ENCODE results near the gene DENND1B. TPM values are rescaled to one million over a fixed set of nuclear protein-coding genes. Genes with fewer than 3 reads are reported as not detected.

The DENND1B gene
- polyA plus RNA-seq, 1 donor (not counting 4 experiments of a cell fraction or from before 2014, with no cell fraction given) = 7.6 TPM

DNA sequence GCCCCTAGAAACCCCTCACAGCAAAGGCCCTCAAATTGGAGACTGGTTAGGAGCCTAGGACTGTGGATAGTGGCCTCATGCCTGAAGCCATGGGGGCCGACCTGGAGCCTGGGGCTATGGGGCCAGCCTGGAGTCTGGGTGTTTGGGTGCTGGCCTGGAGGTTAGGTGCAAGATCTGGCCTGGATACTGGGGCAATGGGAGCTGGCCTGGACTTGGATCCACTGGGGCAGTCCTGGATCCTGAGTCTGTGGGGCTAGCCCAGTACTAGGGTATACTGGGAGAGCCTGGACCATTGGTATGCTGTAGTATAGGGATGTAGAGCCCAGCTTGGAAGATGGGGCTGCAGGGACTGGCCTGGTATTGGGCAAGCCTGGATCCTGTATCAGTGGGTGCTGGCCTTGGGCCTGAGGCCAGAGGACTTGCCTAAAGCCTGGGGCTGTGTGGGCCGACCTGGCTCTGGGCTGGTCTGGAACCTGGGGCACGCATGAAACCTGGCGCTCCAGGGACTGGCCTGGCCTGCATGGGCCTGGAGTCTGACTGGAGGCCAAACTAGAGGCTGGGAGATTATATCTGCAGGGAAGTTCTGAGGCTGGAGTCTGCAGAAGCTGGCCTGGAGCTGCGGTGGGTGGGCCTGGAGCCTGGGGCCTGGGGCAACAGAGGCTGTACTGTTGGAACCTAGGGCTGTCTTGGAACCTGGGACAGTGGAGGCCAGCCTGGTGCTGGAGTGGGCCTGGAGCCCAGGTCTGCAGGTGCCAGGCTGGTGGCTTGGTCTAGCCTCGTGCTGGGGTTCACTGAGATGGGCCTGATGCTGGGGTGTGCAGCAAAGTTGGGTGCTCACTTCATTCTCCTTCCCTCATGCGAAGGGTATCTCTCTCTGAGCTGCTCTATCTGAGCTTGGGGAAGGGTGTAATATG lies 12.6 kb upstream of the DENND1B start:
- peaks cover 35% of the 10 kb centered on the region for H3K4me1 ChIP-seq (ENCODE audit: control insufficient read depth, extremely low read depth, insufficient read depth, low read length)
- H3K27ac ChIP-seq (ENCODE audit: control insufficient read depth, insufficient read depth, low read length) = peak overlapping the region; percentile 60
- no peak for TF ChIP-seq EZH2 (IDR thresholded peaks at IDR 0.05; ENCODE audit: low read length)
- TF ChIP-seq, protein P1, sequence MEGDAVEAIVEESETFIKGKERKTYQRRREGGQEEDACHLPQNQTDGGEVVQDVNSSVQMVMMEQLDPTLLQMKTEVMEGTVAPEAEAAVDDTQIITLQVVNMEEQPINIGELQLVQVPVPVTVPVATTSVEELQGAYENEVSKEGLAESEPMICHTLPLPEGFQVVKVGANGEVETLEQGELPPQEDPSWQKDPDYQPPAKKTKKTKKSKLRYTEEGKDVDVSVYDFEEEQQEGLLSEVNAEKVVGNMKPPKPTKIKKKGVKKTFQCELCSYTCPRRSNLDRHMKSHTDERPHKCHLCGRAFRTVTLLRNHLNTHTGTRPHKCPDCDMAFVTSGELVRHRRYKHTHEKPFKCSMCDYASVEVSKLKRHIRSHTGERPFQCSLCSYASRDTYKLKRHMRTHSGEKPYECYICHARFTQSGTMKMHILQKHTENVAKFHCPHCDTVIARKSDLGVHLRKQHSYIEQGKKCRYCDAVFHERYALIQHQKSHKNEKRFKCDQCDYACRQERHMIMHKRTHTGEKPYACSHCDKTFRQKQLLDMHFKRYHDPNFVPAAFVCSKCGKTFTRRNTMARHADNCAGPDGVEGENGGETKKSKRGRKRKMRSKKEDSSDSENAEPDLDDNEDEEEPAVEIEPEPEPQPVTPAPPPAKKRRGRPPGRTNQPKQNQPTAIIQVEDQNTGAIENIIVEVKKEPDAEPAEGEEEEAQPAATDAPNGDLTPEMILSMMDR (optimal IDR thresholded peaks at IDR 0.05 in 1 of 3, IDR thresholded peaks at IDR 0.05 in 1 of 3, conservative IDR thresholded peaks at IDR 0.05 in 1 of 3; ENCODE audit: extremely low read depth in 1 of 3, insufficient read depth in 2 of 3, low read length in 3 of 3) = no peak
- no peaks in the 10 kb centered on the region for H3K27me3 ChIP-seq (ENCODE audit: control insufficient read depth, extremely low read depth, insufficient read depth, low read length)
- no peak overlapping the region for H2AFZ ChIP-seq (ENCODE audit: control insufficient read depth, low read length)
- no peak overlapping the region for H3K4me3 ChIP-seq (ENCODE audit: control insufficient read depth in 2 of 3, extremely low read depth in 1 of 3, insufficient read depth in 2 of 3, low read depth in 1 of 3, low read length in 3 of 3)
- H4K20me1 ChIP-seq (ENCODE audit: control insufficient read depth, extremely low read depth, insufficient read depth, low read length) = no peaks in the 10 kb centered on the region
- no peaks in the 10 kb centered on the region for H3K79me2 ChIP-seq (ENCODE audit: control insufficient read depth, insufficient read depth, low read length)
- H3K9me1 ChIP-seq (ENCODE audit: control insufficient read depth, extremely low read depth, insufficient read depth, low read length) = no peaks in the 10 kb centered on the region
- DNase-seq (ENCODE audit: low read depth, low spot score) (no peak), FAIRE-seq (no peak)
- no peaks in the 10 kb centered on the region for H3K9me3 ChIP-seq (ENCODE audit: control insufficient read depth, low read depth, low read length)
- H3K36me3 ChIP-seq (ENCODE audit: control insufficient read depth in 2 of 2, extremely low read depth in 1 of 2, insufficient read depth in 2 of 2, low read length in 2 of 2) = no peaks in the 10 kb centered on the region
- dilution Hi-C loops (cut with MboI; ENCODE audit: extremely low pct_ligation_motif_present, low sequenced_read_pairs) = no loop called here
- H3K4me2 ChIP-seq (ENCODE audit: control insufficient read depth, extremely low read depth, insufficient read depth, low read depth, low read length) = peak overlapping the region; percentile 61
- H3K9ac ChIP-seq (ENCODE audit: control insufficient read depth, extremely low read depth, insufficient read depth, low read length) = no peak overlapping the region

DNA sequence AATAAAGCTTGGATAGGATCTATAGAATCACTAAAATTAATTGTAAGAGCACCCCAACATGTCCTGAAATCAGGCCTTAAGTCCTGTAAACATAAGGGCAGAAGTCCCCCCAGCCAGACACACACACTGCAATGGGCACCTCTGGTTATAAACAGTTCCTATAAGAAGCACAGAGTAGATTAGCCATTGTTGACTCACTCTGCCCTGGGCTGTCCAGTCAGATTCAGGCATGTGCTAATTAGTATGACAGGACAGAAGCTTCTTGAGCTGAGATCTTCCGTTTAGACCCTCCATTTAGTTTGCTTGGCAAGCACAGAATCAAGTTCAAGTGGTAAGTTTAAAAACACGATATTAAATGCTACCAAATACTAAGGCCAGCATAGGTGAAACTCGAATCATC lies 11.8 kb upstream of the DENND1B start:
- no peak for TF ChIP-seq EZH2 (IDR thresholded peaks at IDR 0.05; ENCODE audit: low read length)
- Histone ChIP-seq H3K9ac (ENCODE audit: control insufficient read depth, extremely low read depth, insufficient read depth, low read length) (no peak overlapping the region), H3K27me3 (ENCODE audit: control insufficient read depth, extremely low read depth, insufficient read depth, low read length) (no peaks in the 10 kb centered on the region), H3K4me1 (ENCODE audit: control insufficient read depth, extremely low read depth, insufficient read depth, low read length) (peaks cover 44% of the 10 kb centered on the region), H3K79me2 (ENCODE audit: control insufficient read depth, insufficient read depth, low read length) (no peaks in the 10 kb centered on the region), H3K27ac (ENCODE audit: control insufficient read depth, insufficient read depth, low read length) (peak overlapping the region; percentile 60), H3K9me1 (ENCODE audit: control insufficient read depth, extremely low read depth, insufficient read depth, low read length) (no peaks in the 10 kb centered on the region), H3K36me3 (ENCODE audit: control insufficient read depth in 2 of 2, extremely low read depth in 1 of 2, insufficient read depth in 2 of 2, low read length in 2 of 2) (no peaks in the 10 kb centered on the region), H3K4me3 (ENCODE audit: control insufficient read depth in 2 of 3, extremely low read depth in 1 of 3, insufficient read depth in 2 of 3, low read depth in 1 of 3, low read length in 3 of 3) (peak overlapping the region in 2 of 3 experiments; percentile 15 to 27), H3K4me2 (ENCODE audit: control insufficient read depth, extremely low read depth, insufficient read depth, low read depth, low read length) (peak overlapping the region; percentile 61), H2AFZ (ENCODE audit: control insufficient read depth, low read length) (no peak overlapping the region), H4K20me1 (ENCODE audit: control insufficient read depth, extremely low read depth, insufficient read depth, low read length) (no peaks in the 10 kb centered on the region), H3K9me3 (ENCODE audit: control insufficient read depth, low read depth, low read length) (no peaks in the 10 kb centered on the region)
- FAIRE-seq (peak; percentile 94), DNase-seq (ENCODE audit: low read depth, low spot score) (peak; percentile 60)
- dilution Hi-C loops (cut with MboI; ENCODE audit: extremely low pct_ligation_motif_present, low sequenced_read_pairs) = no loop called here
